ENCODE results near the gene CDH22.

DNA sequence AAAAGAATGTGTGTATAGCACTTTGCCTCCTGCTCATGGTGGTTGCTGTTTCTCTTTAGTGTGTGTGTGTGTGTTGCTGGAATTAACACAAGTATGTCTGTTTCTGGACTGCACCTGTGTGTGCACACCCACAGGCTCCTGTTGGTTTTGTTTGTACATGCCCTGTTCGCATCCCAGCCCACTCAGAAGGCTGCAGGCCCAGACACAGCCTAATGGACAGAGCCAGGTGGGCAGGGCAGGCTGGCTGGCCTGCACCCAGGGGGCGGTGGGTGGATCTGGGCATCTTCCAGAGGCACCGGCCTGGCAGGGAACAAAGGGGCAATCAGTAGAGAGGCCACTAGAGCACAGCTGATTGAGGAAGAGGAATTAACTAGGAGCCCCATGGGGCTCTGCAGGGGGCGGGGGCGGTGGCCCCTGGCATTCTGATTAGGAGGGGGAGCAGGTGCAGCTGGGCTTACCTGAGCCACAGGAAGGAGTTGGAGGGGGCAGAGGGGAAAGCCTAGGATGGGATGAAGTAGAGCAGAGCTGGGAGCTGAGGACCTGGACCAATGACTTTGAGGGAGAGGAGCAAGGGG lies 168.3 kb downstream of the CDH22 start:
- TF ChIP-seq, protein P1, sequence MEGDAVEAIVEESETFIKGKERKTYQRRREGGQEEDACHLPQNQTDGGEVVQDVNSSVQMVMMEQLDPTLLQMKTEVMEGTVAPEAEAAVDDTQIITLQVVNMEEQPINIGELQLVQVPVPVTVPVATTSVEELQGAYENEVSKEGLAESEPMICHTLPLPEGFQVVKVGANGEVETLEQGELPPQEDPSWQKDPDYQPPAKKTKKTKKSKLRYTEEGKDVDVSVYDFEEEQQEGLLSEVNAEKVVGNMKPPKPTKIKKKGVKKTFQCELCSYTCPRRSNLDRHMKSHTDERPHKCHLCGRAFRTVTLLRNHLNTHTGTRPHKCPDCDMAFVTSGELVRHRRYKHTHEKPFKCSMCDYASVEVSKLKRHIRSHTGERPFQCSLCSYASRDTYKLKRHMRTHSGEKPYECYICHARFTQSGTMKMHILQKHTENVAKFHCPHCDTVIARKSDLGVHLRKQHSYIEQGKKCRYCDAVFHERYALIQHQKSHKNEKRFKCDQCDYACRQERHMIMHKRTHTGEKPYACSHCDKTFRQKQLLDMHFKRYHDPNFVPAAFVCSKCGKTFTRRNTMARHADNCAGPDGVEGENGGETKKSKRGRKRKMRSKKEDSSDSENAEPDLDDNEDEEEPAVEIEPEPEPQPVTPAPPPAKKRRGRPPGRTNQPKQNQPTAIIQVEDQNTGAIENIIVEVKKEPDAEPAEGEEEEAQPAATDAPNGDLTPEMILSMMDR (IDR thresholded peaks at IDR 0.05; ENCODE audit: poor library complexity, severe bottlenecking): no peak
- TF ChIP-seq RAD21 (conservative IDR thresholded peaks at IDR 0.05) (no peak), EP300 (conservative IDR thresholded peaks at IDR 0.05; ENCODE audit: poor library complexity, severe bottlenecking) (no peak), EZH2 (IDR thresholded peaks at IDR 0.05; ENCODE audit: borderline replicate concordance, insufficient read depth, low read length, poor library complexity, severe bottlenecking) (no peak)
- TF ChIP-seq, protein P2, sequence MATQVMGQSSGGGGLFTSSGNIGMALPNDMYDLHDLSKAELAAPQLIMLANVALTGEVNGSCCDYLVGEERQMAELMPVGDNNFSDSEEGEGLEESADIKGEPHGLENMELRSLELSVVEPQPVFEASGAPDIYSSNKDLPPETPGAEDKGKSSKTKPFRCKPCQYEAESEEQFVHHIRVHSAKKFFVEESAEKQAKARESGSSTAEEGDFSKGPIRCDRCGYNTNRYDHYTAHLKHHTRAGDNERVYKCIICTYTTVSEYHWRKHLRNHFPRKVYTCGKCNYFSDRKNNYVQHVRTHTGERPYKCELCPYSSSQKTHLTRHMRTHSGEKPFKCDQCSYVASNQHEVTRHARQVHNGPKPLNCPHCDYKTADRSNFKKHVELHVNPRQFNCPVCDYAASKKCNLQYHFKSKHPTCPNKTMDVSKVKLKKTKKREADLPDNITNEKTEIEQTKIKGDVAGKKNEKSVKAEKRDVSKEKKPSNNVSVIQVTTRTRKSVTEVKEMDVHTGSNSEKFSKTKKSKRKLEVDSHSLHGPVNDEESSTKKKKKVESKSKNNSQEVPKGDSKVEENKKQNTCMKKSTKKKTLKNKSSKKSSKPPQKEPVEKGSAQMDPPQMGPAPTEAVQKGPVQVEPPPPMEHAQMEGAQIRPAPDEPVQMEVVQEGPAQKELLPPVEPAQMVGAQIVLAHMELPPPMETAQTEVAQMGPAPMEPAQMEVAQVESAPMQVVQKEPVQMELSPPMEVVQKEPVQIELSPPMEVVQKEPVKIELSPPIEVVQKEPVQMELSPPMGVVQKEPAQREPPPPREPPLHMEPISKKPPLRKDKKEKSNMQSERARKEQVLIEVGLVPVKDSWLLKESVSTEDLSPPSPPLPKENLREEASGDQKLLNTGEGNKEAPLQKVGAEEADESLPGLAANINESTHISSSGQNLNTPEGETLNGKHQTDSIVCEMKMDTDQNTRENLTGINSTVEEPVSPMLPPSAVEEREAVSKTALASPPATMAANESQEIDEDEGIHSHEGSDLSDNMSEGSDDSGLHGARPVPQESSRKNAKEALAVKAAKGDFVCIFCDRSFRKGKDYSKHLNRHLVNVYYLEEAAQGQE (IDR thresholded peaks at IDR 0.05; ENCODE audit: borderline replicate concordance): no peak

Data from neural cell (in vitro differentiated cells).